ENCODE data around the gene DNAAF8. TPM values are rescaled to one million over a fixed set of nuclear protein-coding genes. Genes with fewer than 3 reads are reported as not detected.

The DNAAF8 gene
- polyA plus RNA-seq, 2 of the 4 experiments (the other 2 are of a cell fraction), result 1.6 TPM

- ATAC-seq (no peak; a peak in 1 of 6 replicates), FAIRE-seq (no peak), DNase-seq (ENCODE audit: low read depth in 1 of 2, low spot score in 1 of 2) (no peak)
- H3K4me2 ChIP-seq, result no peak overlapping the region
- CTCF ChIA-PET, result interaction anchor here (0.6 to 2.4 kb wide), 5 partner anchors 9 to 178 kb away, joined by 3 to 9 read pairs (median 3); partner anchors contain the start of gene SEPTIN12
- POLR2A ChIA-PET, result no interaction called here
- H3K27ac ChIP-seq, result no peak overlapping the region
- TF ChIP-seq NPAS2 (CRISPR knock-in tag; IDR thresholded peaks at IDR 0.05; ENCODE audit: borderline replicate concordance), result no peak
- no peak for TF ChIP-seq CBX8 (IDR thresholded peaks at IDR 0.05)
- TF ChIP-seq REST (IDR thresholded peaks at IDR 0.05), result no peak
- no peak for TF ChIP-seq E2F6 (IDR thresholded peaks at IDR 0.05; ENCODE audit: borderline replicate concordance, low read depth)
- TF ChIP-seq RNF2 (IDR thresholded peaks at IDR 0.05; ENCODE audit: borderline replicate concordance, low read depth), result no peak
- no peak for TF ChIP-seq ZC3H11A (IDR thresholded peaks at IDR 0.05)
- no peak for TF ChIP-seq NFE2L2 (conservative IDR thresholded peaks at IDR 0.05; ENCODE audit: low read length)
- TF ChIP-seq EHF (CRISPR knock-in tag; IDR thresholded peaks at IDR 0.05), result no peak
- no peak for TF ChIP-seq KDM5A (IDR thresholded peaks at IDR 0.05)
- no peak for TF ChIP-seq JUN (IDR thresholded peaks at IDR 0.05)
- no peak overlapping the region for H3K4me3 ChIP-seq
- no peaks in the 10 kb centered on the region for H3K4me1 ChIP-seq
- no peaks in the 10 kb centered on the region for H3K9me3 ChIP-seq
- WGBS (ENCODE audit: missing lambda C conversion rate), result 76% methylated on average over 4 of the region's 5 CpGs
Measured at GRCh38 chr16:4778050-4778392, 43.7 kb downstream of the DNAAF8 start.

GRCh38 chr16:4780235-4780634 is 45.9 kb downstream of the DNAAF8 start:
- Histone ChIP-seq H3K9me3 (no peaks in the 10 kb centered on the region), H3K4me1 (no peaks in the 10 kb centered on the region), H3K4me3 (no peak overlapping the region), H3K27ac (no peak overlapping the region), H3K4me2 (no peak overlapping the region)
- FAIRE-seq (no peak), ATAC-seq (no peak), DNase-seq (ENCODE audit: low read depth in 1 of 2, low spot score in 1 of 2) (peak in 1 of 2 experiments; percentile 35)
- 63% methylated on average over 4 of the region's 4 CpGs for WGBS (ENCODE audit: missing lambda C conversion rate)
- ChIA-PET POLR2A (interaction anchor here (1.0 kb wide), 1 partner anchor 23 kb away, joined by 3 read pairs; the partner anchor contains the start of gene ROGDI), CTCF (interaction anchor here (0.6 to 2.4 kb wide), 2 partner anchors 9 to 176 kb away, joined by 3 to 9 read pairs; no protein-coding TSS in a partner anchor)
- 0 out of 2 replicates have a peak, but pooled peaks have one; percentile 13 for TF ChIP-seq FOSL2 (IDR thresholded peaks at IDR 0.05)
- peak; percentile 69 for TF ChIP-seq FOSL2 (CRISPR knock-in tag; IDR thresholded peaks at IDR 0.05)
- no peak for TF ChIP-seq JUNB (IDR thresholded peaks at IDR 0.05)
- no peak for TF ChIP-seq RCOR1 (IDR thresholded peaks at IDR 0.05; ENCODE audit: low read depth, low read length)
- no peak for TF ChIP-seq CBX8 (IDR thresholded peaks at IDR 0.05)
- no peak for TF ChIP-seq HDAC2 (IDR thresholded peaks at IDR 0.05)
- TF ChIP-seq REST (IDR thresholded peaks at IDR 0.05), result no peak

All from A549 (cell line).